ENCODE results near the gene ACYP2. TPM values are rescaled to one million over a fixed set of nuclear protein-coding genes. Genes with fewer than 3 reads are reported as not detected.
"Not testable (repeated sequence)": the region's sequence is repeated elsewhere in the genome, so short reads cannot be mapped to it uniquely, and the experiment has no call there.

The ACYP2 gene
- total RNA-seq, 1 experiment from 2014 or later = 20.2 TPM

- DNase-seq (ENCODE audit: low read depth) = no peak
- in situ Hi-C loops (cut with HindIII; ENCODE audit: low pct_unique_long_range_greater_than_20kb, low sequenced_read_pairs) = no loop called here
These were observed 169.4 kb downstream of the ACYP2 start for GRCh38 chr2:54284826-54285225.

GRCh38 chr2:54285451-54285850, 170.0 kb downstream of the ACYP2 start:
- in situ Hi-C loops (cut with HindIII; ENCODE audit: low pct_unique_long_range_greater_than_20kb, low sequenced_read_pairs) = no loop called here
- no peak for DNase-seq (ENCODE audit: low read depth)

- in situ Hi-C loops (cut with HindIII; ENCODE audit: low pct_unique_long_range_greater_than_20kb, low sequenced_read_pairs) = no loop called here
- no peak for DNase-seq (ENCODE audit: low read depth)
These were observed 172.1 kb downstream of the ACYP2 start for GRCh38 chr2:54287532-54287931.

GRCh38 chr2:54289917-54290316, 174.5 kb downstream of the ACYP2 start:
- no peak for DNase-seq (ENCODE audit: low read depth)
- in situ Hi-C loops (cut with HindIII; ENCODE audit: low pct_unique_long_range_greater_than_20kb, low sequenced_read_pairs) = no loop called here

GRCh38 chr2:54290356-54291025, 175.1 kb downstream of the ACYP2 start:
- in situ Hi-C loops (cut with HindIII; ENCODE audit: low pct_unique_long_range_greater_than_20kb, low sequenced_read_pairs) = no loop called here

GRCh38 chr2:54294665-54295064, 179.2 kb downstream of the ACYP2 start:
- in situ Hi-C loops (cut with HindIII; ENCODE audit: low pct_unique_long_range_greater_than_20kb, low sequenced_read_pairs); DNase-seq (ENCODE audit: low read depth): not testable (repeated sequence)

More at GRCh38 chr2:54290356-54291025, 175.1 kb downstream of the ACYP2 start:
- DNase-seq (ENCODE audit: low read depth) = no peak

GRCh38 chr2:54295911-54296310, 180.5 kb downstream of the ACYP2 start:
- in situ Hi-C loops (cut with HindIII; ENCODE audit: low pct_unique_long_range_greater_than_20kb, low sequenced_read_pairs) = no loop called here
- no peak for DNase-seq (ENCODE audit: low read depth)

- in situ Hi-C loops (cut with HindIII; ENCODE audit: low pct_unique_long_range_greater_than_20kb, low sequenced_read_pairs) = no loop called here
- no peak for DNase-seq (ENCODE audit: low read depth)
These were observed 183.1 kb downstream of the ACYP2 start for GRCh38 chr2:54298514-54298913.

GRCh38 chr2:54303631-54304030, 188.2 kb downstream of the ACYP2 start:
- in situ Hi-C loops (cut with HindIII; ENCODE audit: low pct_unique_long_range_greater_than_20kb, low sequenced_read_pairs) = no loop called here
- no peak for DNase-seq (ENCODE audit: low read depth)

GRCh38 chr2:54306556-54306955, 191.1 kb downstream of the ACYP2 start:
- no peak for DNase-seq (ENCODE audit: low read depth)
- in situ Hi-C loops (cut with HindIII; ENCODE audit: low pct_unique_long_range_greater_than_20kb, low sequenced_read_pairs) = no loop called here

GRCh38 chr2:54308186-54308585, 192.8 kb downstream of the ACYP2 start:
- DNase-seq (ENCODE audit: low read depth) = no peak
- in situ Hi-C loops (cut with HindIII; ENCODE audit: low pct_unique_long_range_greater_than_20kb, low sequenced_read_pairs) = no loop called here

GRCh38 chr2:54308782-54309181, 193.4 kb downstream of the ACYP2 start:
- in situ Hi-C loops (cut with HindIII; ENCODE audit: low pct_unique_long_range_greater_than_20kb, low sequenced_read_pairs) = no loop called here
- no peak for DNase-seq (ENCODE audit: low read depth)

GRCh38 chr2:54310311-54310710, 194.9 kb downstream of the ACYP2 start:
- DNase-seq (ENCODE audit: low read depth) = peak; percentile 20
- in situ Hi-C loops (cut with HindIII; ENCODE audit: low pct_unique_long_range_greater_than_20kb, low sequenced_read_pairs) = no loop called here

GRCh38 chr2:54310961-54311360, 195.5 kb downstream of the ACYP2 start:
- in situ Hi-C loops (cut with HindIII; ENCODE audit: low pct_unique_long_range_greater_than_20kb, low sequenced_read_pairs) = no loop called here
- DNase-seq (ENCODE audit: low read depth) = no peak

GRCh38 chr2:54313147-54313546, 197.7 kb downstream of the ACYP2 start:
- DNase-seq (ENCODE audit: low read depth) = no peak
- in situ Hi-C loops (cut with HindIII; ENCODE audit: low pct_unique_long_range_greater_than_20kb, low sequenced_read_pairs) = no loop called here

- in situ Hi-C loops (cut with HindIII; ENCODE audit: low pct_unique_long_range_greater_than_20kb, low sequenced_read_pairs) = no loop called here
- DNase-seq (ENCODE audit: low read depth) = no peak
These were observed 202.6 kb downstream of the ACYP2 start for GRCh38 chr2:54317973-54318372.

- in situ Hi-C loops (cut with HindIII; ENCODE audit: low pct_unique_long_range_greater_than_20kb, low sequenced_read_pairs) = no loop called here
- no peak for DNase-seq (ENCODE audit: low read depth)
These were observed 203.4 kb downstream of the ACYP2 start for GRCh38 chr2:54318821-54319220.

- in situ Hi-C loops (cut with HindIII; ENCODE audit: low pct_unique_long_range_greater_than_20kb, low sequenced_read_pairs) = no loop called here
- DNase-seq (ENCODE audit: low read depth) = no peak
These were observed 205.6 kb downstream of the ACYP2 start for GRCh38 chr2:54321047-54321446.

- in situ Hi-C loops (cut with HindIII; ENCODE audit: low pct_unique_long_range_greater_than_20kb, low sequenced_read_pairs); DNase-seq (ENCODE audit: low read depth): not testable (repeated sequence)
These were observed 209.1 kb downstream of the ACYP2 start for GRCh38 chr2:54324517-54324916.

- DNase-seq (ENCODE audit: low read depth) = no peak
- in situ Hi-C loops (cut with HindIII; ENCODE audit: low pct_unique_long_range_greater_than_20kb, low sequenced_read_pairs) = no loop called here
These were observed 209.7 kb downstream of the ACYP2 start for GRCh38 chr2:54325148-54325547.

All from Caki2 (cell line).